Gastrocnemius medialis (tissue), 4 donors: ENCODE measurements around the gene RPP30. TPM values are rescaled to one million over a fixed set of nuclear protein-coding genes. Genes with fewer than 3 reads are reported as not detected.

Source experiments
- ATAC-seq, 2 donors: fragments of 150-250 bp; one replicate each; pipeline ENCODE4 v1.9.1; 2016
- DNase-seq, 2 donors: peaks; one replicate each; pipeline ENCODE4 v3.0.0-alpha.2; 2019
- H3K27ac ChIP-seq, 4 donors: fragments of 200-600 bp; sonication (generic); 1 replicate in 1 of 4; 2 replicates in 3 of 4; pipeline ENCODE4 v1.5.1; 2016 to 2018; ENCODE audit warnings: mild to moderate bottlenecking in 2 of 4, moderate library complexity in 1 of 4
- H3K27me3 ChIP-seq, 3 donors: fragments of 200-600 bp; sonication (generic) in 2 of 3; 1 replicate in 1 of 3; 2 replicates in 2 of 3; pipeline versions ENCODE4 v1.5.1 to v1.6.0; 2016 to 2019; ENCODE audit warnings: mild to moderate bottlenecking in 1 of 3, moderate library complexity in 1 of 3
- H3K36me3 ChIP-seq, 2 donors: fragments of 200-600 bp; sonication (generic) in 1 of 2; one replicate each; pipeline ENCODE4 v1.5.1; 2017 to 2018
- H3K4me1 ChIP-seq, 2 donors: fragments of 200-600 bp; sonication (generic) in 1 of 2; one replicate each; pipeline ENCODE4 v1.5.1; 2016 to 2017; ENCODE audit warnings: mild to moderate bottlenecking in 2 of 2
- H3K4me3 ChIP-seq, 4 donors: fragments of 200-600 bp; sonication (generic) in 3 of 4; 1 replicate in 1 of 4; 2 replicates in 3 of 4; pipeline ENCODE4 v1.5.1; 2016 to 2019; ENCODE audit warnings: mild to moderate bottlenecking in 2 of 4
- H3K9me3 ChIP-seq, 3 donors: fragments of 200-600 bp; sonication (generic) in 2 of 3; 1 replicate in 1 of 3; 2 replicates in 2 of 3; pipeline ENCODE4 v1.5.1; 2016 to 2019
- CTCF ChIP-seq, 5 experiments: fragments of 450-650 bp in 3 of 5; fragments of 200-600 bp in 2 of 5; sonication (generic) in 2 of 5; IDR thresholded peaks in 4 of 5; conservative IDR thresholded peaks in 1 of 5; 1 replicate in 4 of 5; 2 replicates in 1 of 5; pipeline ENCODE4 v1.5.1; 2016 to 2019; ENCODE audit warnings: antibody characterized with exemption in 5 of 5, mild to moderate bottlenecking in 3 of 5, moderate library complexity in 3 of 5
- POLR2A ChIP-seq, 2 donors: fragments of 450-650 bp; IDR thresholded peaks; one replicate each; pipeline ENCODE4 v1.6.1; 2017; ENCODE audit warnings: antibody characterized with exemption in 2 of 2, mild to moderate bottlenecking in 2 of 2, moderate library complexity in 2 of 2
- in situ Hi-C, 4 donors: fragments of 200-750 bp; cut with MboI; loops; one replicate each; pipeline versions ENCODE4 v1.15.0 to v1.8.0; 2017; ENCODE audit warnings: low sequenced_read_pairs in 4 of 4
- intact Hi-C: fragments of 100-400 bp; cut with DNase I; formaldehyde crosslinking; loops from one replicate; pipeline ENCODE4 v1.15.1; 2023; ENCODE audit warnings: low total_unique reads
- total RNA-seq, 4 donors: library from RNA; depleted of rRNA; stranded (reverse); fragments of >200 nt; gene quantifications; one replicate each; pipeline versions ENCODE4 v1.1.0 to v1.2.3, GENCODE V29; 2016

The RPP30 gene
- total RNA-seq, 4 donors from 2014 or later = 20.4 to 44.9 (median 31.3) TPM

GRCh38 chr10:90945491-90946070, 73.8 kb downstream of the RPP30 start:
- ATAC-seq = no peak
- intact Hi-C loops = no loop called here
- TF ChIP-seq POLR2A (IDR thresholded peaks at IDR 0.05) (no peak), CTCF (IDR thresholded peaks at IDR 0.05 in 4 of 5, conservative IDR thresholded peaks at IDR 0.05 in 1 of 5) (no peak)
- Histone ChIP-seq H3K36me3 (no peaks in the 10 kb centered on the region), H3K27me3 (no peaks in the 10 kb centered on the region), H3K9me3 (no peaks in the 10 kb centered on the region), H3K4me1 (no peaks in the 10 kb centered on the region), H3K27ac (no peak overlapping the region), H3K4me3 (no peak overlapping the region)
- in situ Hi-C loops = no loop called here
- DNase-seq = no peak

- ATAC-seq (no peak), DNase-seq (no peak)
- no peaks in the 10 kb centered on the region for H3K36me3 ChIP-seq
- H3K27ac ChIP-seq = no peak overlapping the region
- in situ Hi-C loops (no loop called here), intact Hi-C loops (no loop called here)
- no peaks in the 10 kb centered on the region for H3K9me3 ChIP-seq
- no peak for TF ChIP-seq CTCF (IDR thresholded peaks at IDR 0.05 in 4 of 5, conservative IDR thresholded peaks at IDR 0.05 in 1 of 5)
- no peak for TF ChIP-seq POLR2A (IDR thresholded peaks at IDR 0.05)
- no peaks in the 10 kb centered on the region for H3K27me3 ChIP-seq
- H3K4me3 ChIP-seq = no peak overlapping the region
- no peaks in the 10 kb centered on the region for H3K4me1 ChIP-seq
Measured at GRCh38 chr10:90947030-90947960, 75.5 kb downstream of the RPP30 start.

Other genes starting within 250 kb of the RPP30 start
- gene HTR7, start 13.9 kb upstream of the RPP30 start, total RNA-seq = 1 to 10 TPM in 1 of 4 donors, under 1 TPM in 2, not detected in 1; 0.61 to 1.2 (median 0.85) TPM
- 100 to 1,000 TPM in 2 of 4 donors, 10 to 100 TPM in 2; 18.6 to 168 (median 98.5) TPM for gene ANKRD1, start 49.1 kb downstream of the RPP30 start, total RNA-seq